Suprapubic skin (tissue), 4 donors: ENCODE measurements around the gene DOCK8. TPM values are rescaled to one million over a fixed set of nuclear protein-coding genes. Genes with fewer than 3 reads are reported as not detected.

ENCODE experiments used
- DNase-seq, 2 donors: peaks; one replicate each; pipeline ENCODE4 v3.0.0-alpha.2; 2019; ENCODE audit warnings: low spot score in 2 of 2
- H3K27ac ChIP-seq: fragments of 200-600 bp; sonication (generic); one replicate; pipeline ENCODE4 v1.5.1; 2019
- H3K27me3 ChIP-seq: fragments of 200-600 bp; sonication (generic); one replicate; pipeline ENCODE4 v1.5.1; 2019
- H3K36me3 ChIP-seq: fragments of 200-600 bp; sonication (generic); one replicate; pipeline ENCODE4 v1.5.1; 2019
- H3K4me1 ChIP-seq: fragments of 200-600 bp; sonication (generic); one replicate; pipeline ENCODE4 v1.5.1; 2019
- H3K4me3 ChIP-seq: fragments of 200-600 bp; sonication (generic); one replicate; pipeline ENCODE4 v1.5.1; 2019; ENCODE audit warnings: mild to moderate bottlenecking
- H3K9me3 ChIP-seq: fragments of 200-600 bp; sonication (generic); one replicate; pipeline ENCODE4 v1.5.1; 2019
- CTCF ChIP-seq, 2 donors: fragments of 200-600 bp in 1 of 2; fragments of 450-650 bp in 1 of 2; sonication (generic) in 1 of 2; IDR thresholded peaks; one replicate each; pipeline ENCODE4 v1.5.1; 2016 to 2019; ENCODE audit warnings: antibody characterized with exemption in 2 of 2, mild to moderate bottlenecking in 1 of 2, moderate library complexity in 1 of 2
- EP300 ChIP-seq: sonication (generic); formaldehyde crosslinking; IDR thresholded peaks from one replicate; pipeline ENCODE4 v1.6.1; 2017; ENCODE audit warnings: antibody characterized with exemption
- POLR2A ChIP-seq, 2 donors: fragments of 450-650 bp; IDR thresholded peaks; one replicate each; pipeline ENCODE4 v1.6.1; 2017; ENCODE audit warnings: antibody characterized with exemption in 2 of 2, mild to moderate bottlenecking in 2 of 2, moderate library complexity in 2 of 2
- POLR2AphosphoS5 ChIP-seq, 3 donors: sonication (generic); formaldehyde crosslinking; IDR thresholded peaks; one replicate each; pipeline ENCODE4 v1.6.1; 2017; ENCODE audit warnings: antibody characterized with exemption in 3 of 3
- WGBS: methylation state at CpG from one replicate; pipeline ENCODE4 v1.1.5; 2018; 5-methylcytosine and 5-hydroxymethylcytosine counted together
- total RNA-seq, 4 donors: library from RNA; depleted of rRNA; stranded (reverse); fragments of >200 nt; gene quantifications; one replicate each; pipeline ENCODE4 v1.1.0, GENCODE V29; 2016

DOCK8 gene
- total RNA-seq, 4 donors from 2014 or later = 4.1 to 13.3 (median 10.3) TPM

- Histone ChIP-seq H3K36me3 (peaks cover 14% of the 10 kb centered on the region), H3K27me3 (no peaks in the 10 kb centered on the region), H3K4me3 (no peak overlapping the region), H3K4me1 (no peaks in the 10 kb centered on the region), H3K9me3 (no peaks in the 10 kb centered on the region), H3K27ac (no peak overlapping the region)
- no peak for TF ChIP-seq EP300
- no peak for TF ChIP-seq POLR2AphosphoS5 (IDR thresholded peaks at IDR 0.05)
- TF ChIP-seq POLR2A (IDR thresholded peaks at IDR 0.05) = no peak
- no peak for TF ChIP-seq CTCF (IDR thresholded peaks at IDR 0.05)
- 87% methylated on average over 9 of the region's 9 CpGs for WGBS
- DNase-seq = no peak
Observed at GRCh38 chr9:341634-342421, 127.2 kb downstream of the DOCK8 start.

GRCh38 chr9:343773-344172, 129.1 kb downstream of the DOCK8 start:
- 50% methylated on average over 4 of the region's 4 CpGs for WGBS
- H3K4me3 ChIP-seq = no peak overlapping the region
- no peaks in the 10 kb centered on the region for H3K27me3 ChIP-seq
- no peaks in the 10 kb centered on the region for H3K4me1 ChIP-seq
- no peaks in the 10 kb centered on the region for H3K9me3 ChIP-seq
- no peak for DNase-seq
- H3K36me3 ChIP-seq = peaks cover 14% of the 10 kb centered on the region
- no peak overlapping the region for H3K27ac ChIP-seq
- TF ChIP-seq POLR2A (IDR thresholded peaks at IDR 0.05) (no peak), EP300 (no peak)

- Histone ChIP-seq H3K4me3 (no peak overlapping the region), H3K4me1 (no peaks in the 10 kb centered on the region), H3K27me3 (no peaks in the 10 kb centered on the region), H3K36me3 (peaks cover 3% of the 10 kb centered on the region), H3K27ac (no peak overlapping the region), H3K9me3 (no peaks in the 10 kb centered on the region)
- TF ChIP-seq POLR2AphosphoS5 (IDR thresholded peaks at IDR 0.05) (no peak), EP300 (no peak), CTCF (IDR thresholded peaks at IDR 0.05) (no peak), POLR2A (IDR thresholded peaks at IDR 0.05) (no peak)
- WGBS = 58% methylated on average over 8 of the region's 8 CpGs
- DNase-seq = no peak
Observed at GRCh38 chr9:346111-346571, 131.5 kb downstream of the DOCK8 start.

- no peak overlapping the region for H3K27ac ChIP-seq
- H3K27me3 ChIP-seq = no peaks in the 10 kb centered on the region
- H3K9me3 ChIP-seq = no peaks in the 10 kb centered on the region
- no peak for DNase-seq
- H3K36me3 ChIP-seq = peaks cover 3% of the 10 kb centered on the region
- H3K4me1 ChIP-seq = no peaks in the 10 kb centered on the region
- peak; percentile 29 to 46 for TF ChIP-seq CTCF (IDR thresholded peaks at IDR 0.05)
- TF ChIP-seq POLR2AphosphoS5 (IDR thresholded peaks at IDR 0.05) = no peak
- 30% methylated on average over 9 of the region's 9 CpGs for WGBS
- no peak overlapping the region for H3K4me3 ChIP-seq
Observed at GRCh38 chr9:347667-348292, 133.1 kb downstream of the DOCK8 start.

- no peaks in the 10 kb centered on the region for H3K36me3 ChIP-seq
- no peaks in the 10 kb centered on the region for H3K9me3 ChIP-seq
- WGBS = 68% methylated on average over 7 of the region's 7 CpGs
- no peak overlapping the region for H3K27ac ChIP-seq
- H3K4me1 ChIP-seq = no peaks in the 10 kb centered on the region
- H3K4me3 ChIP-seq = no peak overlapping the region
- no peak for DNase-seq
- no peaks in the 10 kb centered on the region for H3K27me3 ChIP-seq
- TF ChIP-seq POLR2A (IDR thresholded peaks at IDR 0.05) (no peak), CTCF (IDR thresholded peaks at IDR 0.05) (no peak), POLR2AphosphoS5 (IDR thresholded peaks at IDR 0.05) (no peak), EP300 (no peak)
Observed at GRCh38 chr9:350384-350783, 135.7 kb downstream of the DOCK8 start.
